HG02623 (cell line): ENCODE measurements around the gene DYNLL1.
"Not testable (repeated sequence)": the region's sequence is repeated elsewhere in the genome, so short reads cannot be mapped to it uniquely, and the experiment has no call there.

Source experiments
- ATAC-seq: cut with Tn5 transposase; IDR thresholded peaks from one replicate; pipeline ENCODE4 v1.9.1; 2021; ENCODE audit warnings: moderate library complexity; ENCODE audit not compliant: unreplicated experiment

The DYNLL1 gene

GRCh38 chr12:120495731-120496412, at the start of gene DYNLL1:
DYNLL1 (plus strand) TSS chr12:120496113; CDS start chr12:120496422, 309 bp downstream.
- peak; percentile 92 for ATAC-seq

- not testable (repeated sequence) for ATAC-seq
Observed at GRCh38 chr12:120446844-120447178, 49.1 kb upstream of the DYNLL1 start.

- no peak for ATAC-seq
Observed at GRCh38 chr12:120447992-120448391, 47.9 kb upstream of the DYNLL1 start.

DNA sequence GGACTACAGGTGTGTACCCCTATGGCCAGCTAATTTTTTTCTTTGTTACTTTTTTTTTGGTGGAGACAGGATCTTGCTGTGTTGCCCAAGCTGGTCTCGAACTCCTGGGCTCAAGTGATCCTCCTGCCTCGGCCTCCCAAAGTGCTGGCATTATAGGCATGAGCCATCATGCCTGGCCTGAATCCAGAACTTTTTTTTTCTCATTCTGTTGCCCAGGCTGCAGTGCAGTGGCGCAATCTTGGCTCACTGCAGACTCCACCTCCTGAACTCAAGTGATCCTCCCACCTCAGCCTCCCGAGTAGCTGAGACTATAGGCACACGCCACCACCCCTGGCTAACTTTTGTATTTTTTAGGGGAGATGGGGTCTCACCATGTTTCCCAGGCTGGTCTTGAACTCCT, 43.4 kb upstream of the DYNLL1 start:
- not testable (repeated sequence) for ATAC-seq

GRCh38 chr12:120453060-120453750, 42.7 kb upstream of the DYNLL1 start:
- no peak for ATAC-seq

DNA sequence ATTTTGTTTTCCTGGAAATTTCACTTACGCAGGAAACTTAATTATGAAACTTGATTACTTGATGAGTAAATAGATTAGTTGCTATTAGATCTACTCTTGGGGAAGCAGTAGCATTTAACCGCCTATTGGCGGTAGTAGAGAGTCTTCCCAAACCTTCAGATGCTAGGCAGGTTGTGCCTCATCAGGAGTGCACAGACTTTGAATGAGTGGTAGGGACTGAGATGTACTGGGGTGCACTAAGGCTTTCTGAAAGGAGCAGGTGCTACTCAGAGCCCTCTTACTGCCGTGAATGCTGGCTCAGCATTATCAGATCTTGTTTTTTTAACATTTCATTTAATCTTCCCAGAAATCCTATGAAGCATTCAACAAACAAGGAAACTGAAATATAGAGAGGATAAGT, 41.9 kb upstream of the DYNLL1 start:
- no peak for ATAC-seq

DNA sequence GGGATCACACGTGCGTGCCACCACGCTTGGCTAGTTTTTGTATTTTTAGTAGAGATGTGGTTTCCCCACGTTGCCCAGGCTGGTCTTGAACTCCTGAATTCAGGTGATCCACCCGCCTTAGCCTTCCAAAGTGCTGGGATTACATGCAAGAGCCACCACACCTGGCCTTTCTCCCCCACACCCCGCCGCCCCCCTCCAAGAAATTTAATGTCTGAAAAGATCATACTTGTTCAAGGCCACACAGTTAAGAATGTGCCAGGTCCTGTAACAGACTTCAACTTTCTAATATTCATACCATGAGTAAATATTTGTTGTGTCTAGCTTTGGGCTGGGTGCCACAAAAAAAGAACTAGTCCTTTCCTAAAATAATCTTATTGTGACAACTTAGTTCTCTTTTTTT, 40.6 kb upstream of the DYNLL1 start:
- no peak for ATAC-seq

DNA sequence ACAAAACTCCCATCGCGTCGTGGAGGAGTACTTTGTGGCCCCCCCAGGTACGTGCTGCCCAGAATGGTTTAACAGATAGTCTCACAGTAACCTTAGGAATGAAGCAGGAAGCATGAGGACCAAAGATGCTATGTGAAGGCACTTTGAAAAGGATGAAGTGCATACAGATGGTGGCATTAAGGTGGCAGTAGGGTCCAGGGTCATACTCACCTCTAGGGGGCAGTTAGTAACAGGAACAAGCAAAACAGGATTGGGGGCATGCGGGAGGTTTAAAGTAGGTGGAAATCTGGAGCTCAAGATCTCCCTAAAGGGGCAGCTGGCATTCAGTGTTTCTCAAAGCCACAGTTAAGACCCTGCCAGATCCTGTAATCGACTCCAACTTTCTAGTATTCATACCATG, 38.8 kb upstream of the DYNLL1 start:
- ATAC-seq: no peak

DNA sequence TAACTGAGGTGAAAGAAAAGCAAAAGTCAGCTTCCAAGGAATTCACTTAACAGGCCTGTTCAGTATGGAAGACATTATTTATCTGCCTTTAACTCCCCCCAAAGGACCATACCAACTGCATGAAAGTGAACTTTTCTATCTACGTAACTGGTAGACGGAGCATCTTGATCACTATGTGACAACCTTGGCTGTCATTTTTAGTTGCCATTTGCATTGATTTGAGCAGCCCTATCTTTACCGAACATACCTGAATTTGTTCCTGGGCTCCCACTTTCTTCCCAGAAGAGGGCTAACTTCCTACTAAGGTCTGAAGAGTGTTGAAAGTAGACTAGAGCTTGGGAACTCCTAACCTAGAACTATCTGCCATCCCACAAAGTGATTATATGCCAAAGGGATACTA, 35.8 kb upstream of the DYNLL1 start:
- no peak for ATAC-seq

DNA sequence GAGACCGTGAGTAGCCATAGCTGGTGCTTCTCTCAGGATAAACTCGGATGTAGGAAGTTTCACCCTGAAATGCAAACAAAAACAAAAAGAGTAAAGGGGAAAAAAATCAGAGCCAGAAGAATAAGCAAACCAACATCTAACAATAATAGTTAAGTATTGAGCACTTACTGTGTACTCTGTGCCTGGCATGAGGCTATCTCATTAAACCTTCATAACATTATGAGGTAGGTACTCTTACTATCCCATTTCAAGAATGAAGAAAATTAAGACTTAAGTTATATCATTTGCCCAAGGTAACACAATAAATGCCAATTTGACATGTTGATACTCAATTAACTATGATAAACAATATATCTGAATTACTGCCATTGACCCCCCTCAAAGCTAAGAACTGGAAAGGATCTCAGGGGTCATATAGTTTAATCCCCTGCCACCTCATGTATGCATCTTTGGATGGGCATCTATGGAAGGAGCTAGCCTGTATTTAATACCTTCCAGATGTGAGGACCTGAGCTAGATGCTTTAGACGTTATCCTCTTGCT, 33.7 kb upstream of the DYNLL1 start:
- no peak for ATAC-seq

DNA sequence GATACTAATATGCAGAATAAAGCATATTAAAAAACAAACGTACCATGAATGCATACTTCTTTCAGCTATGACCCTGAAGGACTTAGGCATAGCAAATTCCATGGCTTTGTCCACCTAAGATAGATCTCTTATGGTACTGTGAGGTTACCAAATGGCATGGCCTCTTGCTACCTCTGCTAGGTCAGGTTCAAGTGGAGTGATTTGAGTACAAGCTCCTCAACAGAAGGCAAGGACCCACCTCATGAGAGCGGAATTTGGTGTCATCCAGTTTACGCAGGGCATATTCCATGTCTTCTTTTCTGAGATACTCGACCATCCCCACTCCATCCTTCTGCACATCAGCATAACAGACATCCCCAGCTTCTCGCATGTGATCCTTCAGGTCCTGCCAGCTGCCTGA, 32.2 kb upstream of the DYNLL1 start:
- ATAC-seq: no peak

GRCh38 chr12:120465756-120466155, 30.2 kb upstream of the DYNLL1 start:
- no peak for ATAC-seq

GRCh38 chr12:120466560-120467315, 29.2 kb upstream of the DYNLL1 start:
- ATAC-seq: no peak

- ATAC-seq: no peak
Observed at GRCh38 chr12:120467439-120467838, 28.5 kb upstream of the DYNLL1 start.

GRCh38 chr12:120468325-120468820, 27.5 kb upstream of the DYNLL1 start:
- no peak for ATAC-seq

DNA sequence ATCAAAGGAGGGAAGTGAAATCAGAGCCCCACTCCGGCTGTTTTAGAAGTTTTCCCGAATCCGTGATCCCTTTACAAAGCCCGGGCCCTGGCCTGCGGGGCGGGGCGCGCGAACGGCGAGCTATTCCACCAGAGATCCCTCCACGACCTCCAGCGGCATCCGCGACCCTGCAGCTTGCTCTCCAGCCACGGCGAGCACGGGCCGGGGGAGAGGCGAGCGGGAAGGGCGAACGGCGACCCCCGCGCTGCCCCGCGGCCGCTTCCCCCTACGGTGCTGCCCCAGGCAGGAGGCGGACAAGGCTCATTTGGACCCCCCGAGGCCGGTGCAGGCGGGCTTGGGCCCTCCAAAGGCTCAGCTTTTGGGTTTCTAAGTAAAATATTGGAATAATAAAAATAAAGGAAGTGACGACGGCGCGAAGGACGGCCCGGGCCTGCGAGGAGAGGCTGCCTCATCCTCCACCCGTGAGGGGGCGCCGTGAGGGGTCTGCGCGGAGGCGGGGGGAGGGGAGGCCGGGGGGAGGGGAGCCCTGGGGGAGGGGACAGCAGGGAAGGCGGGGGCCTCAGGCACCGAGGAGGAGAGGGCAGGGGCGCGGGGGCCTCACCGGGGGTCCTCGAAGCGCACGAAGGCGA, 27.0 kb upstream of the DYNLL1 start:
- peak; percentile 24 for ATAC-seq

DNA sequence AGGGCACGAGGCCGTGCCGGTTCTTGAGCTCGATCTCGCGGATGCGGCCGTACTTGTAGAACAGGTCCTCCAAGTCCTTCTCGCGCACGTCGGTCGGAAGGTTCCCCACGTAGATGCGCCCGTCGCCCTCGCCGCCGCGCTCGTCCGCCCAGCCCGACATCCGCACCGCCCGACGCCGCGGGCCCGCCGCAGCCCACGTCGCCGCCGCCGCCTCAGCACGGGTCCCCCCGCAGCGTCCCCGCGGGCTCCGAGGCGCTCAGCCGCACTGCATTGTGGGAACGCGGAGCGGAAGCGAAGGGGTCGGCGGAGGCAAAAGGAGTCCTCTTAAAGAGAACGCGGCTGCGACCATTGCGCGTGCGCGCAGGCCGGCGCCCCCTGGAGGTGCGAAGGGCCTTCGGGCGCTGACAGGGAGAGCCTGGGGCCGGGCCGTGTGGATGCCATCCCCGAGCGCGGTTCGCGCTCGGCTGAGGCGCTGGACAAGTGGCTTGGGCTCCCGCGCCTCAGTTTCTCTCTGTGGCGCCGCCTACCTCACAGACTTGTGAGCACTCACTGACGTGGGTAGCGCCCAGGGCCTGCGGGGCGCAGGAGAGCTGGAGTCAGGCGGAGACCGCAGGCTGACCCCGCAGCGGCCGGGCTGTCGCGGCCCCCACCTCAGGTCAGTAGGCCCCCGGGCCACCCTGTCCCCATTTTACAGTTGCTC, 26.3 kb upstream of the DYNLL1 start, which contains the start of gene SRSF9:
SRSF9 (minus strand) TSS at position 299 of the 700 bp plus-strand sequence; CDS start at position 160, 139 bp downstream.
- ATAC-seq: peak; percentile 64

DNA sequence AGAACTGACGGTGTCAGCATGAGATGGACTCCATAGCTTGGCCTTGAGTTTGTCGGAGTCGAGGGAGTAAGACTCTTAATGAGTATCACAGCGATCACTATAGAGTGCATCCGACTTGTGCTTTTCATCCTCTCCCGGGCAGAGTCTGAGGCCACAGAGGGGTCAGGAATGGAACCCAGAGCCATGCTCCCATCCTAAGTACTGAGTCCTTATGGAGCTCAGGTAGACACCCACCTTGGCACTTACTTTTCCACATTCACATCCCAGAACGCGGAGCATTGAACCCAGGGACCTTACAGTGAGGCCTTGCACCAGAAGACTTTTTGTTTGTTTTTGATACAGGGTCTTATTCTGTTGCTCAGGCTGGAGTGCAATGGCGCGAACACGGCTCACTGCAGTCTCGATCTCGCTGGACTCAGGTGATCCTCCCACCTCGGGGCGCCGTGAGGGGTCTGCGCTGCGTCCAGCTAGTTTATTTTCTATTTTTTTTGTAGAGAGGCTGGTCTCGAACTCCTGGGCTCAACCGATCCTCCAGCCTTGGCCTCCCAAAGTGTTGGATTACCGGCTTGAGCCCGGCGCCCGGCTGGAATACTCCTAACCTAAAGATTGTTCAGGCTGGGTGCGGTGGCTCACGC, 25.6 kb upstream of the DYNLL1 start:
- peak; percentile 5 for ATAC-seq

DNA sequence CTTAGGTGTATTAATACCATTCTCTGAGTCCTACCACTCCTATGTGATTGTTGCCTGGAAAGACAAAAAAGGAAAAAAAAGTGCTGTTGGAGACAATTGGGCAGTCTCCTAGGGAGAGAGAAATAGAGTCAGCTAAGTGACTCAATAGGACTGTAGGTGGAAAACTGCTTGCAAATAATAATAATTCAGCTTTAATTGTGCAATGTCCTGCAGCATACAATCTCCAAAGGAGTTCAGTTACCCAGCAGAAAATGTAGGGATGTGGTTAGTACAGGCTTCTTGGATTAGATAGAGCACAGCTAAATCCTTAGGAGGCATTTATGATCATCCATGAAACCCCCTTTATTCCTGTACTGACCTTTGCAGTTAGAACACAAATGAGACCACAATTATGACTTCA, 23.4 kb upstream of the DYNLL1 start:
- ATAC-seq: no peak
